Prostate gland (tissue), 2 donors: ENCODE results near the gene FCER1G.

Source experiments
- POLR2A ChIP-seq: fragments of 450-650 bp; IDR thresholded peaks from one replicate; pipeline ENCODE4 v1.6.1; 2016; ENCODE audit warnings: antibody characterized with exemption, mild to moderate bottlenecking
- POLR2AphosphoS5 ChIP-seq: sonication (generic); formaldehyde crosslinking; IDR thresholded peaks from one replicate; pipeline ENCODE4 v1.6.1; 2017; ENCODE audit warnings: antibody characterized with exemption
- TF ChIP-seq, protein P1 (sequence below), 4 experiments: fragments of 200-600 bp in 2 of 4; fragments of 450-650 bp in 2 of 4; sonication (generic) in 2 of 4; IDR thresholded peaks; 1 replicate in 3 of 4; 2 replicates in 1 of 4; pipeline ENCODE4 v1.5.1; 2016 to 2019; ENCODE audit warnings: antibody characterized with exemption in 4 of 4, mild to moderate bottlenecking in 2 of 4, moderate library complexity in 2 of 4

DNA sequence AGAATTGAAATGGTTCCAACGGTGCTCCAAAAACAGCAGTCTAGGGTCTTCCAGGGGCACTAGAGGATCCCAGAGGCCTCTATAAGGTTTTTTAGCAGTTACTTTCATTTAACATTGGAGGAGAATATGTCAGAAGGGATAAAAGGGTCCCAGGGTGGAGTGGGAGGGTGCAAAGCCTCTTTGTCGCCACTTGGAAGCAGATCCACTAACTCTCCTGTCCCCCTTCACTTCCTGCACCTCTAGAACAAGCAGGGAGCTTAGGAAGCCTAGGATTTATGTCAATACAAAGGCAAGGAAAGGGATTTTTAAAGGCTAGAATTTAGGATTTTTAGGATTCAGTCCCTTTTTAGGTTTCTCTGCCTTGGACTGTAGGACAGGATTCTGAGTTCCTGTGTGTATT lies 51.7 kb downstream of the FCER1G start:
- TF ChIP-seq, protein P1, sequence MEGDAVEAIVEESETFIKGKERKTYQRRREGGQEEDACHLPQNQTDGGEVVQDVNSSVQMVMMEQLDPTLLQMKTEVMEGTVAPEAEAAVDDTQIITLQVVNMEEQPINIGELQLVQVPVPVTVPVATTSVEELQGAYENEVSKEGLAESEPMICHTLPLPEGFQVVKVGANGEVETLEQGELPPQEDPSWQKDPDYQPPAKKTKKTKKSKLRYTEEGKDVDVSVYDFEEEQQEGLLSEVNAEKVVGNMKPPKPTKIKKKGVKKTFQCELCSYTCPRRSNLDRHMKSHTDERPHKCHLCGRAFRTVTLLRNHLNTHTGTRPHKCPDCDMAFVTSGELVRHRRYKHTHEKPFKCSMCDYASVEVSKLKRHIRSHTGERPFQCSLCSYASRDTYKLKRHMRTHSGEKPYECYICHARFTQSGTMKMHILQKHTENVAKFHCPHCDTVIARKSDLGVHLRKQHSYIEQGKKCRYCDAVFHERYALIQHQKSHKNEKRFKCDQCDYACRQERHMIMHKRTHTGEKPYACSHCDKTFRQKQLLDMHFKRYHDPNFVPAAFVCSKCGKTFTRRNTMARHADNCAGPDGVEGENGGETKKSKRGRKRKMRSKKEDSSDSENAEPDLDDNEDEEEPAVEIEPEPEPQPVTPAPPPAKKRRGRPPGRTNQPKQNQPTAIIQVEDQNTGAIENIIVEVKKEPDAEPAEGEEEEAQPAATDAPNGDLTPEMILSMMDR (IDR thresholded peaks at IDR 0.05): no peak
- TF ChIP-seq POLR2A (no peak), POLR2AphosphoS5 (no peak)
